GM23338 (cell line): ENCODE results near the gene SAC3D1. TPM values are rescaled to one million over a fixed set of nuclear protein-coding genes. Genes with fewer than 3 reads are reported as not detected.
"Not testable (repeated sequence)": the region's sequence is repeated elsewhere in the genome, so short reads cannot be mapped to it uniquely, and the experiment has no call there.

Source experiments
- ATAC-seq: fragments of 200-7000 bp; cut with Tn5 transposase; 3 replicates; pipeline ENCODE4 v1.9.1; 2020
- DNase-seq: peaks from one replicate; pipeline ENCODE4 v3.0.0-alpha.2; 2015; ENCODE audit warnings: low spot score
- H2AFZ ChIP-seq: fragments of 200-600 bp; sonication (generic); 2 replicates; pipeline ENCODE4 v1.8.0; 2016; ENCODE audit warnings: antibody characterized with exemption, mild to moderate bottlenecking, moderate library complexity
- H3F3A ChIP-seq: fragments of 200-600 bp; sonication (generic); replicated peaks from 2 replicates; pipeline ENCODE4 v1.8.0; 2017; ENCODE audit warnings: antibody characterized with exemption, mixed run types, low read depth
- H3K27ac ChIP-seq: fragments of 200-600 bp; sonication (generic); 2 replicates; pipeline ENCODE4 v1.6.1; 2016; ENCODE audit warnings: low read depth
- H3K27me3 ChIP-seq: fragments of 200-600 bp; sonication (generic); 2 replicates; pipeline ENCODE4 v1.8.0; 2016; ENCODE audit warnings: mild to moderate bottlenecking, mixed run types, moderate library complexity; ENCODE audit not compliant: insufficient read depth
- H3K36me3 ChIP-seq: fragments of 200-600 bp; sonication (generic); 2 replicates; pipeline ENCODE4 v1.8.0; 2016; ENCODE audit warnings: mild to moderate bottlenecking; ENCODE audit not compliant: insufficient read depth
- H3K4me1 ChIP-seq: fragments of 200-600 bp; sonication (generic); 2 replicates; pipeline ENCODE4 v1.8.0; 2016; ENCODE audit warnings: mild to moderate bottlenecking, moderate library complexity; ENCODE audit not compliant: insufficient read depth
- H3K4me2 ChIP-seq: fragments of 200-600 bp; sonication (generic); 2 replicates; pipeline ENCODE4 v1.7.1; 2017; ENCODE audit warnings: mixed run types
- H3K4me3 ChIP-seq: fragments of 200-600 bp; sonication (generic); 2 replicates; pipeline ENCODE4 v1.6.1; 2016; ENCODE audit warnings: mixed run types
- H3K79me2 ChIP-seq: fragments of 200-600 bp; sonication (generic); replicated peaks from 2 replicates; pipeline ENCODE4 v1.8.0; 2017; ENCODE audit warnings: mild to moderate bottlenecking; ENCODE audit not compliant: insufficient read depth
- H3K9me2 ChIP-seq: fragments of 200-600 bp; sonication (generic); 2 replicates; pipeline ENCODE4 v1.8.0; 2017; ENCODE audit not compliant: insufficient read depth
- H4K20me1 ChIP-seq: fragments of 200-600 bp; sonication (generic); replicated peaks from 2 replicates; pipeline ENCODE4 v1.8.0; 2017; ENCODE audit warnings: mild to moderate bottlenecking; ENCODE audit not compliant: insufficient read depth
- H3K27ac Mint-ChIP-seq: 2 replicates; pipeline ENCODE4 v1.8.0; 2020; ENCODE audit warnings: inconsistent platforms, mild to moderate bottlenecking, moderate library complexity, mixed read lengths
- H3K27me3 Mint-ChIP-seq: 3 replicates; pipeline ENCODE4 v1.8.0; 2022; ENCODE audit warnings: low read depth, mild to moderate bottlenecking, moderate library complexity, mixed read lengths, inconsistent platforms; ENCODE audit not compliant: insufficient read depth, poor library complexity
- H3K36me3 Mint-ChIP-seq: 3 replicates; pipeline ENCODE4 v1.8.0; 2021; ENCODE audit warnings: low read depth, mild to moderate bottlenecking, inconsistent platforms, moderate library complexity, mixed read lengths
- H3K4me1 Mint-ChIP-seq: 3 replicates; pipeline ENCODE4 v1.8.0; 2020; ENCODE audit warnings: mild to moderate bottlenecking, inconsistent platforms, mixed read lengths
- H3K4me3 Mint-ChIP-seq: 3 replicates; pipeline ENCODE4 v1.8.0; 2021; ENCODE audit warnings: moderate library complexity, mild to moderate bottlenecking, inconsistent platforms, mixed read lengths
- H3K9me3 Mint-ChIP-seq: 3 replicates; pipeline ENCODE4 v1.8.0; 2020; ENCODE audit warnings: moderate library complexity, mild to moderate bottlenecking, inconsistent platforms, mixed read lengths
- CREB1 ChIP-seq: fragments of 250-450 bp; sonication (Bioruptor Pico); IDR thresholded peaks from 2 replicates; pipeline ENCODE4 v1.5.0; 2020; ENCODE audit warnings: low read depth, mild to moderate bottlenecking, moderate library complexity
- EZH2phosphoT487 ChIP-seq: fragments of 200-600 bp; sonication (generic); IDR thresholded peaks from one replicate; pipeline ENCODE4 v1.8.1; 2018; ENCODE audit warnings: antibody characterized with exemption; ENCODE audit not compliant: unreplicated experiment
- POLR2AphosphoS5 ChIP-seq: IDR thresholded peaks from 2 replicates; pipeline ENCODE4 v1.6.1; 2016; ENCODE audit warnings: antibody characterized with exemption, low read depth
- ZNF331 ChIP-seq: fragments of 250-450 bp; sonication (Bioruptor Pico); IDR thresholded peaks from 2 replicates; pipeline ENCODE4 v1.5.0; 2020; ENCODE audit warnings: low read depth, mild to moderate bottlenecking, moderate library complexity
- polyA plus RNA-seq: library from polyadenylated mRNA; unstranded; fragments of >200 nt; fragmentation: Nextera tagmentation; extraction: Ambion mirVana; gene quantifications from 2 replicates; pipeline ENCODE4 v1.2.1, GENCODE V29; 2016
- total RNA-seq: library from RNA; depleted of rRNA; stranded (reverse); fragments of >200 nt; shearing (Covaris generic); gene quantifications from 2 replicates; pipeline ENCODE4 v1.2.3, GENCODE V29; 2014
- TF ChIP-seq, protein P1 (sequence below): IDR thresholded peaks from one replicate; pipeline ENCODE4 v1.6.1; 2018; ENCODE audit warnings: antibody characterized with exemption; ENCODE audit not compliant: unreplicated experiment
- TF ChIP-seq, protein P2 (sequence below): fragments of 250-450 bp; sonication (Bioruptor Pico); IDR thresholded peaks from 2 replicates; pipeline ENCODE4 v1.5.0; 2020; ENCODE audit warnings: mild to moderate bottlenecking, moderate library complexity

Gene SAC3D1
- total and polyA plus RNA-seq, 2 experiments from 2014 or later, result 21.6 to 30.3 TPM

DNA sequence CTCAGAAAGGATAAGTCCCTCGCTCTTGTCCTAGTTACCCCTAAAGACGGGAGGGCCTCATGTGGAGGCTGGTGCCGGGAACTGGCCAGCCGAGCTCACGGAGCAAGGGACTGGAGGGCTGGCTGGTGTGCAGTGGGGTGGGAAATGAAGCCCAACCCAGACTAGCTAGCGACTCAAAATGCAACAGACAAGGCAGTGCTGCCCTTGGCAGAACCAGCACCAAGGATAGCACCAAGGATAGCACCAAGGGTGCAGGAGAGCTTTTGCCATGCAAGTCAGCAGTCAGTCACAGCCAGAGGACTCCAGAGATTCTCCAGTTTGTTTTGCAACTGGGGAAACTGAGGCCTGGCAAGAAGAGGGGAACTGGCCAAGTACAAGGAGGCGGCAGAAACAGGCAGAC is 37.7 kb upstream of the SAC3D1 start:
- TF ChIP-seq POLR2AphosphoS5, result no peak
- TF ChIP-seq, protein P1, sequence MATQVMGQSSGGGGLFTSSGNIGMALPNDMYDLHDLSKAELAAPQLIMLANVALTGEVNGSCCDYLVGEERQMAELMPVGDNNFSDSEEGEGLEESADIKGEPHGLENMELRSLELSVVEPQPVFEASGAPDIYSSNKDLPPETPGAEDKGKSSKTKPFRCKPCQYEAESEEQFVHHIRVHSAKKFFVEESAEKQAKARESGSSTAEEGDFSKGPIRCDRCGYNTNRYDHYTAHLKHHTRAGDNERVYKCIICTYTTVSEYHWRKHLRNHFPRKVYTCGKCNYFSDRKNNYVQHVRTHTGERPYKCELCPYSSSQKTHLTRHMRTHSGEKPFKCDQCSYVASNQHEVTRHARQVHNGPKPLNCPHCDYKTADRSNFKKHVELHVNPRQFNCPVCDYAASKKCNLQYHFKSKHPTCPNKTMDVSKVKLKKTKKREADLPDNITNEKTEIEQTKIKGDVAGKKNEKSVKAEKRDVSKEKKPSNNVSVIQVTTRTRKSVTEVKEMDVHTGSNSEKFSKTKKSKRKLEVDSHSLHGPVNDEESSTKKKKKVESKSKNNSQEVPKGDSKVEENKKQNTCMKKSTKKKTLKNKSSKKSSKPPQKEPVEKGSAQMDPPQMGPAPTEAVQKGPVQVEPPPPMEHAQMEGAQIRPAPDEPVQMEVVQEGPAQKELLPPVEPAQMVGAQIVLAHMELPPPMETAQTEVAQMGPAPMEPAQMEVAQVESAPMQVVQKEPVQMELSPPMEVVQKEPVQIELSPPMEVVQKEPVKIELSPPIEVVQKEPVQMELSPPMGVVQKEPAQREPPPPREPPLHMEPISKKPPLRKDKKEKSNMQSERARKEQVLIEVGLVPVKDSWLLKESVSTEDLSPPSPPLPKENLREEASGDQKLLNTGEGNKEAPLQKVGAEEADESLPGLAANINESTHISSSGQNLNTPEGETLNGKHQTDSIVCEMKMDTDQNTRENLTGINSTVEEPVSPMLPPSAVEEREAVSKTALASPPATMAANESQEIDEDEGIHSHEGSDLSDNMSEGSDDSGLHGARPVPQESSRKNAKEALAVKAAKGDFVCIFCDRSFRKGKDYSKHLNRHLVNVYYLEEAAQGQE, result peak; percentile 74
- no peaks in the 10 kb centered on the region for H3K9me2 ChIP-seq
- H3K36me3 ChIP-seq, result no peaks in the 10 kb centered on the region
- Mint-ChIP-seq H3K27me3 (peaks cover 6% of the 10 kb centered on the region), H3K36me3 (no peaks in the 10 kb centered on the region), H3K4me3 (no peak overlapping the region), H3K4me1 (peaks cover under 1% of the 10 kb centered on the region; the same call in 1 of the 3 replicates), H3K27ac (no peak overlapping the region), H3K9me3 (no peaks in the 10 kb centered on the region)
- no peak overlapping the region for H2AFZ ChIP-seq
- ATAC-seq (peak; percentile 85), DNase-seq (no peak)
- H3K79me2 ChIP-seq, result no peaks in the 10 kb centered on the region
- no peaks in the 10 kb centered on the region for H3K27me3 ChIP-seq
- H3F3A ChIP-seq, result no peaks in the 10 kb centered on the region
- H3K4me2 ChIP-seq, result no peak overlapping the region
- no peak overlapping the region for H3K4me3 ChIP-seq
- no peaks in the 10 kb centered on the region for H3K4me1 ChIP-seq
- no peak overlapping the region for H3K27ac ChIP-seq
- no peaks in the 10 kb centered on the region for H4K20me1 ChIP-seq

DNA sequence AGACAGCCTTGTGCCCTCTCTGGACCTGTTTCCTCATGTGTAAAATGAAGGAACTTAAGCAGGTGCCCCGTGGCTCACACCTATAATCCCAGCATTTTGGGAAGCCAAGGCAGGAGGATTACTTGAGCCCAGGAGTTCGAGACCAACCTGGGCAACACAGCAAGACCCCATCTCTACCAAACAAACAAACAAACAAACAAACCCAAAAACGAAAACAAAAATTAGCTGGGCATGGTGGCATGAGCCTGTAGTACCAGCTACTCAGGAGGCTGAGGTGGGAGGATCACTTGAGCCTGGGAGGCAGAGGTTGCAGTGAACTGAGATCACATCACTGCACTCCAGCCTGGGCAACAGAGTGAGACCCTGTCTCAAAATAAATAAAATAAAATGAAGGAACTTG is 37.0 kb upstream of the SAC3D1 start:
- H3F3A ChIP-seq, H3K27me3 Mint-ChIP-seq, H3K4me3 Mint-ChIP-seq, H3K27ac Mint-ChIP-seq, H3K4me1 ChIP-seq, H3K9me3 Mint-ChIP-seq, ATAC-seq, H3K27me3 ChIP-seq, H3K9me2 ChIP-seq, H3K27ac ChIP-seq, H3K36me3 Mint-ChIP-seq, H3K79me2 ChIP-seq, H3K4me1 Mint-ChIP-seq, DNase-seq, H3K36me3 ChIP-seq, H3K4me2 ChIP-seq, H2AFZ ChIP-seq, H4K20me1 ChIP-seq, H3K4me3 ChIP-seq: not testable (repeated sequence)

DNA sequence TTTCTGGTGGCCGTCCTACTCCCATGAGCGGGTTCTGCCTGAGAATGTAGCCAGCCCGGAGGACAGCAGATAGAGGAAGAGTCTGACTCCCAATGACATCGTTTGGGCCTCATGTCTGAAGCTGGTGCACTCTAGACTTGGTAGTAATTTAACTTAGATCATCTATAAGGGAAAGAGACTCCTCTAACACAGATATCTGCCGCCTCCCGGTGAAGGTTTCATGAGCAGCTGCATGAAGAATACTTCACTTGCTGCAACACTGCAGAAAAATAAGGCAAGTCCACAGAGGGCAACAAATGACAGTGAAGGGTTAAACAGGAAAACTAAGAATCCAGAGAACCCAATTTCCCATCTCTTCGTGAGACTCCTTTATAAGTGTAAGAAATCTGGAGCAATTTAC is 33.0 kb upstream of the SAC3D1 start:
- DNase-seq, result no peak
- Histone ChIP-seq H3K9me2 (no peaks in the 10 kb centered on the region), H3K79me2 (no peaks in the 10 kb centered on the region), H3K4me1 (no peaks in the 10 kb centered on the region), H2AFZ (no peak overlapping the region), H3K4me3 (no peak overlapping the region), H4K20me1 (no peaks in the 10 kb centered on the region), H3F3A (no peaks in the 10 kb centered on the region), H3K27ac (no peak overlapping the region), H3K4me2 (no peak overlapping the region), H3K27me3 (no peaks in the 10 kb centered on the region), H3K36me3 (no peaks in the 10 kb centered on the region)
- Mint-ChIP-seq H3K27me3 (peaks cover 11% of the 10 kb centered on the region), H3K4me1 (peaks cover 3% of the 10 kb centered on the region; the same call in 2 of the 3 replicates), H3K36me3 (no peaks in the 10 kb centered on the region), H3K27ac (no peak overlapping the region), H3K4me3 (no peak overlapping the region), H3K9me3 (no peaks in the 10 kb centered on the region)
- no peak for ATAC-seq
- TF ChIP-seq EZH2phosphoT487 (no peak), CREB1 (CRISPR knock-in tag) (no peak), POLR2AphosphoS5 (no peak), ZNF331 (CRISPR knock-in tag) (no peak)
- TF ChIP-seq, protein P2, sequence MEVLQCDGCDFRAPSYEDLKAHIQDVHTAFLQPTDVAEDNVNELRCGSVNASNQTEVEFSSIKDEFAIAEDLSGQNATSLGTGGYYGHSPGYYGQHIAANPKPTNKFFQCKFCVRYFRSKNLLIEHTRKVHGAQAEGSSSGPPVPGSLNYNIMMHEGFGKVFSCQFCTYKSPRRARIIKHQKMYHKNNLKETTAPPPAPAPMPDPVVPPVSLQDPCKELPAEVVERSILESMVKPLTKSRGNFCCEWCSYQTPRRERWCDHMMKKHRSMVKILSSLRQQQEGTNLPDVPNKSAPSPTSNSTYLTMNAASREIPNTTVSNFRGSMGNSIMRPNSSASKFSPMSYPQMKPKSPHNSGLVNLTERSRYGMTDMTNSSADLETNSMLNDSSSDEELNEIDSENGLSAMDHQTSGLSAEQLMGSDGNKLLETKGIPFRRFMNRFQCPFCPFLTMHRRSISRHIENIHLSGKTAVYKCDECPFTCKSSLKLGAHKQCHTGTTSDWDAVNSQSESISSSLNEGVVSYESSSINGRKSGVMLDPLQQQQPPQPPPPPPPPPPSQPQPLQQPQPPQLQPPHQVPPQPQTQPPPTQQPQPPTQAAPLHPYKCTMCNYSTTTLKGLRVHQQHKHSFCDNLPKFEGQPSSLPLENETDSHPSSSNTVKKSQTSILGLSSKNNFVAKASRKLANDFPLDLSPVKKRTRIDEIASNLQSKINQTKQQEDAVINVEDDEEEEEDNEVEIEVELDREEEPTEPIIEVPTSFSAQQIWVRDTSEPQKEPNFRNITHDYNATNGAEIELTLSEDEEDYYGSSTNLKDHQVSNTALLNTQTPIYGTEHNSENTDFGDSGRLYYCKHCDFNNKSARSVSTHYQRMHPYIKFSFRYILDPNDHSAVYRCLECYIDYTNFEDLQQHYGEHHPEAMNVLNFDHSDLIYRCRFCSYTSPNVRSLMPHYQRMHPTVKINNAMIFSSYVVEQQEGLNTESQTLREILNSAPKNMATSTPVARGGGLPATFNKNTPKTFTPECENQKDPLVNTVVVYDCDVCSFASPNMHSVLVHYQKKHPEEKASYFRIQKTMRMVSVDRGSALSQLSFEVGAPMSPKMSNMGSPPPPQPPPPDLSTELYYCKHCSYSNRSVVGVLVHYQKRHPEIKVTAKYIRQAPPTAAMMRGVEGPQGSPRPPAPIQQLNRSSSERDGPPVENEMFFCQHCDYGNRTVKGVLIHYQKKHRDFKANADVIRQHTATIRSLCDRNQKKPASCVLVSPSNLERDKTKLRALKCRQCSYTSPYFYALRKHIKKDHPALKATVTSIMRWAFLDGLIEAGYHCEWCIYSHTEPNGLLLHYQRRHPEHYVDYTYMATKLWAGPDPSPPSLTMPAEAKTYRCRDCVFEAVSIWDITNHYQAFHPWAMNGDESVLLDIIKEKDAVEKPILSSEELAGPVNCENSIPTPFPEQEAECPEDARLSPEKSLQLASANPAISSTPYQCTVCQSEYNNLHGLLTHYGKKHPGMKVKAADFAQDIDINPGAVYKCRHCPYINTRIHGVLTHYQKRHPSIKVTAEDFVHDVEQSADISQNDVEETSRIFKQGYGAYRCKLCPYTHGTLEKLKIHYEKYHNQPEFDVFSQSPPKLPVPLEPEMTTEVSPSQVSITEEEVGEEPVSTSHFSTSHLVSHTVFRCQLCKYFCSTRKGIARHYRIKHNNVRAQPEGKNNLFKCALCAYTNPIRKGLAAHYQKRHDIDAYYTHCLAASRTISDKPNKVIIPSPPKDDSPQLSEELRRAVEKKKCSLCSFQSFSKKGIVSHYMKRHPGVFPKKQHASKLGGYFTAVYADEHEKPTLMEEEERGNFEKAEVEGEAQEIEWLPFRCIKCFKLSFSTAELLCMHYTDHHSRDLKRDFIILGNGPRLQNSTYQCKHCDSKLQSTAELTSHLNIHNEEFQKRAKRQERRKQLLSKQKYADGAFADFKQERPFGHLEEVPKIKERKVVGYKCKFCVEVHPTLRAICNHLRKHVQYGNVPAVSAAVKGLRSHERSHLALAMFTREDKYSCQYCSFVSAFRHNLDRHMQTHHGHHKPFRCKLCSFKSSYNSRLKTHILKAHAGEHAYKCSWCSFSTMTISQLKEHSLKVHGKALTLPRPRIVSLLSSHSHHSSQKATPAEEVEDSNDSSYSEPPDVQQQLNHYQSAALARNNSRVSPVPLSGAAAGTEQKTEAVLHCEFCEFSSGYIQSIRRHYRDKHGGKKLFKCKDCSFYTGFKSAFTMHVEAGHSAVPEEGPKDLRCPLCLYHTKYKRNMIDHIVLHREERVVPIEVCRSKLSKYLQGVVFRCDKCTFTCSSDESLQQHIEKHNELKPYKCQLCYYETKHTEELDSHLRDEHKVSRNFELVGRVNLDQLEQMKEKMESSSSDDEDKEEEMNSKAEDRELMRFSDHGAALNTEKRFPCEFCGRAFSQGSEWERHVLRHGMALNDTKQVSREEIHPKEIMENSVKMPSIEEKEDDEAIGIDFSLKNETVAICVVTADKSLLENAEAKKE (CRISPR knock-in tag), result no peak
